NCI-H510A treated with DMSO at 0.1 percent for 48 hours (cell line): ENCODE measurements around the gene TELO2.

ENCODE experiments used
- DNase-seq: peaks from one replicate; lab custom pipeline; 2025; lab: John Stamatoyannopoulos, UW

TELO2 gene

GRCh38 chr16:1519831-1520230 lies 26.7 kb downstream of the TELO2 start:
- DNase-seq, result no peak

- no peak for DNase-seq
These were observed 27.3 kb downstream of the TELO2 start for GRCh38 chr16:1520461-1520860.

- DNase-seq, result no peak
These were observed 30.6 kb downstream of the TELO2 start for GRCh38 chr16:1523581-1524245.

- DNase-seq, result no peak
These were observed 31.2 kb downstream of the TELO2 start for GRCh38 chr16:1524366-1524765.

GRCh38 chr16:1525871-1526607 lies 32.9 kb downstream of the TELO2 start:
- DNase-seq, result no peak

- DNase-seq, result no peak
These were observed 33.7 kb downstream of the TELO2 start for GRCh38 chr16:1526608-1527555.

GRCh38 chr16:1527836-1528811 lies 35.0 kb downstream of the TELO2 start:
- DNase-seq, result no peak

GRCh38 chr16:1528921-1529537 lies 35.9 kb downstream of the TELO2 start:
- DNase-seq, result no peak

GRCh38 chr16:1530349-1530882 lies 37.3 kb downstream of the TELO2 start:
- no peak for DNase-seq

GRCh38 chr16:1530883-1531637 lies 37.9 kb downstream of the TELO2 start:
- no peak for DNase-seq

- no peak for DNase-seq
These were observed 38.4 kb downstream of the TELO2 start for GRCh38 chr16:1531638-1531910.

GRCh38 chr16:1532081-1532760 lies 39.1 kb downstream of the TELO2 start:
- DNase-seq, result no peak

- no peak for DNase-seq
These were observed 39.6 kb downstream of the TELO2 start for GRCh38 chr16:1532771-1533170.

GRCh38 chr16:1533443-1533951 lies 40.3 kb downstream of the TELO2 start, which contains the start of gene TMEM204:
TSS of gene TMEM204 (plus strand) at chr16:1533666. CDS start at chr16:1534276, 610 bp downstream.
- no peak for DNase-seq

GRCh38 chr16:1534021-1535020 lies 41.2 kb downstream of the TELO2 start:
- no peak for DNase-seq

GRCh38 chr16:1535391-1536291 lies 42.5 kb downstream of the TELO2 start:
- no peak for DNase-seq

- DNase-seq, result no peak
These were observed 43.4 kb downstream of the TELO2 start for GRCh38 chr16:1536601-1537000.
